Measurements from ENCODE around the gene DLGAP1. TPM values are rescaled to one million over a fixed set of nuclear protein-coding genes. Genes with fewer than 3 reads are reported as not detected.

DLGAP1 gene
- total RNA-seq, 1 experiment from 2014 or later = 0.39 TPM

DNA sequence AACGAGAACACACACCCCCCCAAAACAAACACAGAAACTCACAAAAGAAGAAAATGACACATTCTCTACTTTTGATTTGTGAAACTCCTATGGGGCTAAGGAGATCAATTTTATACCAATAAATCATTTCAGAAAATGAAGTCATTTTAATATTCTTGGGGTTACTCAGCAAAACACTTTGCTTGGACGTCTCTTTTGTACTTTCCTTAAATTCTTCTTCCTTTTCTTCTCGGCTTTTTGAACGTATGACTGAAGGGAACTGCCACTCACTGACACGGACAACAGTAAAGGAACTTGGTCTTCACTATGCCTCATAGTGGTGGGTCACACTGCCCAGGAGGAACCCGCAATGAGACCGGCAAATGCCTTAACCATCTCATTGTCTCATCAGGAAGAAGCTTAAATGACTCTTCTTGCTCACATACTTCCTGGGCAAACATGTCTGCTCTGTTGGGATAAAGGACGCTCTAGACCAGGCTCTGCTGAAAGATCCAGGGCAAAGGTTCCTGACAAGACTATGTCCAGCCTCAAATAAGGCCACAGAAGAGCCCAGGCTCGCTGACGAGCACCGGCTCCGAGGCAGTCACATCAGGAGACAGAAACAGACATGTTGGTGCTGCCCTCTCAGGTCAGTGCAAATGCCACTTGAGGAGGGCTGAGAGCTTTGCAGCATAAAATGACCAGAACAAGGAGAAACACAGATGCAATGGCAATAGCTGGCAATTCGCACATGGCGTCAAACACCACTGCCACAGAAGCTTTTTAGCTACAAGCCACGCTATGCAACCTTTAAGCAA, 799.7 kb downstream of the DLGAP1 start:
- CTCF ChIA-PET = interaction anchor here (1.3 to 1.5 kb wide), 2 partner anchors 10 to 12 kb away, joined by 3 to 5 read pairs; no protein-coding TSS in a partner anchor
- peak overlapping the region; percentile 96 for H3K27ac ChIP-seq (ENCODE audit: low read depth, low read length)

More for the DNA sequence above, 799.7 kb downstream of the DLGAP1 start:
- POLR2A ChIA-PET = interaction anchor here (0.6 to 1.9 kb wide), 7 partner anchors 10 to 53 kb away, joined by 3 to 22 read pairs (median 5); no protein-coding TSS in a partner anchor
- intact Hi-C loops (cut with micrococcal nuclease) = no loop called here
- Histone ChIP-seq H3K4me1 (ENCODE audit: control insufficient read depth in 1 of 2, insufficient read depth in 2 of 2, low read length in 2 of 2) (peaks cover 72 to 87% of the 10 kb centered on the region in 2 experiments), H3K79me2 (ENCODE audit: insufficient read depth, low read length) (peaks cover 9% of the 10 kb centered on the region), H3K27me3 (ENCODE audit: insufficient read depth, low read length) (no peaks in the 10 kb centered on the region), H3K9ac (ENCODE audit: low read length) (peak overlapping the region; percentile 88), H3K4me2 (ENCODE audit: low read length) (peak overlapping the region; percentile 87), H3K36me3 (ENCODE audit: control insufficient read depth in 1 of 2, insufficient read depth in 2 of 2, low read length in 2 of 2) (no peaks in the 10 kb centered on the region), H3K9me3 (ENCODE audit: control insufficient read depth in 1 of 2, insufficient read depth in 1 of 2, low read depth in 1 of 2, low read length in 2 of 2) (no peaks in the 10 kb centered on the region), H4K20me1 (ENCODE audit: insufficient read depth) (no peaks in the 10 kb centered on the region), H3K9me2 (ENCODE audit: insufficient read depth) (no peaks in the 10 kb centered on the region), H3K4me3 (replicated peaks in 1 of 2; ENCODE audit: low read depth in 1 of 2, low read length in 2 of 2) (no peak overlapping the region), H2AFZ (ENCODE audit: low read depth, low read length, poor library complexity, severe bottlenecking) (no peak overlapping the region)
- DNase-seq (ENCODE audit: low read depth, low spot score) = no peak
- RAD21 ChIA-PET (ENCODE audit: low non-redundant PET in 1 of 2, low total read pairs in 2 of 2, uncharacterized antibody in 2 of 2, unreplicated experiment in 2 of 2) = no interaction called here
- no peak for TF ChIP-seq ZNF274 (IDR thresholded peaks at IDR 0.05; ENCODE audit: low read depth, low read length)
- TF ChIP-seq SIN3A (IDR thresholded peaks at IDR 0.05; ENCODE audit: low read depth) = no peak
- TF ChIP-seq, protein P1, sequence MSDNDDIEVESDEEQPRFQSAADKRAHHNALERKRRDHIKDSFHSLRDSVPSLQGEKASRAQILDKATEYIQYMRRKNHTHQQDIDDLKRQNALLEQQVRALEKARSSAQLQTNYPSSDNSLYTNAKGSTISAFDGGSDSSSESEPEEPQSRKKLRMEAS (IDR thresholded peaks at IDR 0.05) = no peak
- no peak for TF ChIP-seq SRF (IDR thresholded peaks at IDR 0.05; ENCODE audit: low read depth)
- TF ChIP-seq, protein P2, sequence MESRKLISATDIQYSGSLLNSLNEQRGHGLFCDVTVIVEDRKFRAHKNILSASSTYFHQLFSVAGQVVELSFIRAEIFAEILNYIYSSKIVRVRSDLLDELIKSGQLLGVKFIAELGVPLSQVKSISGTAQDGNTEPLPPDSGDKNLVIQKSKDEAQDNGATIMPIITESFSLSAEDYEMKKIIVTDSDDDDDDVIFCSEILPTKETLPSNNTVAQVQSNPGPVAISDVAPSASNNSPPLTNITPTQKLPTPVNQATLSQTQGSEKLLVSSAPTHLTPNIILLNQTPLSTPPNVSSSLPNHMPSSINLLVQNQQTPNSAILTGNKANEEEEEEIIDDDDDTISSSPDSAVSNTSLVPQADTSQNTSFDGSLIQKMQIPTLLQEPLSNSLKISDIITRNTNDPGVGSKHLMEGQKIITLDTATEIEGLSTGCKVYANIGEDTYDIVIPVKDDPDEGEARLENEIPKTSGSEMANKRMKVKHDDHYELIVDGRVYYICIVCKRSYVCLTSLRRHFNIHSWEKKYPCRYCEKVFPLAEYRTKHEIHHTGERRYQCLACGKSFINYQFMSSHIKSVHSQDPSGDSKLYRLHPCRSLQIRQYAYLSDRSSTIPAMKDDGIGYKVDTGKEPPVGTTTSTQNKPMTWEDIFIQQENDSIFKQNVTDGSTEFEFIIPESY (IDR thresholded peaks at IDR 0.05; ENCODE audit: extremely low read depth, insufficient replicate concordance, low read length) = no peak
- no peak for TF ChIP-seq EZH2 (IDR thresholded peaks at IDR 0.05)
- TF ChIP-seq YY1 (IDR thresholded peaks at IDR 0.05; ENCODE audit: extremely low read depth, insufficient replicate concordance, low read depth, low read length) = no peak
- TF ChIP-seq, protein P3, sequence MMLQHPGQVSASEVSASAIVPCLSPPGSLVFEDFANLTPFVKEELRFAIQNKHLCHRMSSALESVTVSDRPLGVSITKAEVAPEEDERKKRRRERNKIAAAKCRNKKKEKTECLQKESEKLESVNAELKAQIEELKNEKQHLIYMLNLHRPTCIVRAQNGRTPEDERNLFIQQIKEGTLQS (IDR thresholded peaks at IDR 0.05) = no peak
- TF ChIP-seq POLR2AphosphoS5 (IDR thresholded peaks at IDR 0.05; ENCODE audit: low read depth, low read length) = peak; percentile 24; the same call in 1 of the 2 replicates
- TF ChIP-seq, protein P4, sequence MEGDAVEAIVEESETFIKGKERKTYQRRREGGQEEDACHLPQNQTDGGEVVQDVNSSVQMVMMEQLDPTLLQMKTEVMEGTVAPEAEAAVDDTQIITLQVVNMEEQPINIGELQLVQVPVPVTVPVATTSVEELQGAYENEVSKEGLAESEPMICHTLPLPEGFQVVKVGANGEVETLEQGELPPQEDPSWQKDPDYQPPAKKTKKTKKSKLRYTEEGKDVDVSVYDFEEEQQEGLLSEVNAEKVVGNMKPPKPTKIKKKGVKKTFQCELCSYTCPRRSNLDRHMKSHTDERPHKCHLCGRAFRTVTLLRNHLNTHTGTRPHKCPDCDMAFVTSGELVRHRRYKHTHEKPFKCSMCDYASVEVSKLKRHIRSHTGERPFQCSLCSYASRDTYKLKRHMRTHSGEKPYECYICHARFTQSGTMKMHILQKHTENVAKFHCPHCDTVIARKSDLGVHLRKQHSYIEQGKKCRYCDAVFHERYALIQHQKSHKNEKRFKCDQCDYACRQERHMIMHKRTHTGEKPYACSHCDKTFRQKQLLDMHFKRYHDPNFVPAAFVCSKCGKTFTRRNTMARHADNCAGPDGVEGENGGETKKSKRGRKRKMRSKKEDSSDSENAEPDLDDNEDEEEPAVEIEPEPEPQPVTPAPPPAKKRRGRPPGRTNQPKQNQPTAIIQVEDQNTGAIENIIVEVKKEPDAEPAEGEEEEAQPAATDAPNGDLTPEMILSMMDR (IDR thresholded peaks at IDR 0.05 in 2 of 3, conservative IDR thresholded peaks at IDR 0.05 in 1 of 3; ENCODE audit: borderline replicate concordance in 1 of 3, insufficient read depth in 1 of 3, low read depth in 2 of 3, low read length in 2 of 3) = peak in 1 of 3 experiments; percentile 8; a peak in 1 of 6 replicates
- no peak for TF ChIP-seq EGR1 (IDR thresholded peaks at IDR 0.05; ENCODE audit: low read depth)
- TF ChIP-seq RAD21 (IDR thresholded peaks at IDR 0.05; ENCODE audit: low read depth) = no peak
- no peak for TF ChIP-seq CEBPB (IDR thresholded peaks at IDR 0.05; ENCODE audit: low read depth)
- no peak for TF ChIP-seq TCF7L2 (IDR thresholded peaks at IDR 0.05; ENCODE audit: borderline replicate concordance, extremely low read depth, insufficient read depth, insufficient read length)
- no peak for TF ChIP-seq EZH2phosphoT487 (IDR thresholded peaks at IDR 0.05; ENCODE audit: borderline replicate concordance)
- no peak for TF ChIP-seq CBX3 (IDR thresholded peaks at IDR 0.05; ENCODE audit: low read depth)
- TF ChIP-seq, protein P5, sequence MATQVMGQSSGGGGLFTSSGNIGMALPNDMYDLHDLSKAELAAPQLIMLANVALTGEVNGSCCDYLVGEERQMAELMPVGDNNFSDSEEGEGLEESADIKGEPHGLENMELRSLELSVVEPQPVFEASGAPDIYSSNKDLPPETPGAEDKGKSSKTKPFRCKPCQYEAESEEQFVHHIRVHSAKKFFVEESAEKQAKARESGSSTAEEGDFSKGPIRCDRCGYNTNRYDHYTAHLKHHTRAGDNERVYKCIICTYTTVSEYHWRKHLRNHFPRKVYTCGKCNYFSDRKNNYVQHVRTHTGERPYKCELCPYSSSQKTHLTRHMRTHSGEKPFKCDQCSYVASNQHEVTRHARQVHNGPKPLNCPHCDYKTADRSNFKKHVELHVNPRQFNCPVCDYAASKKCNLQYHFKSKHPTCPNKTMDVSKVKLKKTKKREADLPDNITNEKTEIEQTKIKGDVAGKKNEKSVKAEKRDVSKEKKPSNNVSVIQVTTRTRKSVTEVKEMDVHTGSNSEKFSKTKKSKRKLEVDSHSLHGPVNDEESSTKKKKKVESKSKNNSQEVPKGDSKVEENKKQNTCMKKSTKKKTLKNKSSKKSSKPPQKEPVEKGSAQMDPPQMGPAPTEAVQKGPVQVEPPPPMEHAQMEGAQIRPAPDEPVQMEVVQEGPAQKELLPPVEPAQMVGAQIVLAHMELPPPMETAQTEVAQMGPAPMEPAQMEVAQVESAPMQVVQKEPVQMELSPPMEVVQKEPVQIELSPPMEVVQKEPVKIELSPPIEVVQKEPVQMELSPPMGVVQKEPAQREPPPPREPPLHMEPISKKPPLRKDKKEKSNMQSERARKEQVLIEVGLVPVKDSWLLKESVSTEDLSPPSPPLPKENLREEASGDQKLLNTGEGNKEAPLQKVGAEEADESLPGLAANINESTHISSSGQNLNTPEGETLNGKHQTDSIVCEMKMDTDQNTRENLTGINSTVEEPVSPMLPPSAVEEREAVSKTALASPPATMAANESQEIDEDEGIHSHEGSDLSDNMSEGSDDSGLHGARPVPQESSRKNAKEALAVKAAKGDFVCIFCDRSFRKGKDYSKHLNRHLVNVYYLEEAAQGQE (IDR thresholded peaks at IDR 0.05; ENCODE audit: low read depth) = no peak
- no peak for TF ChIP-seq SP1 (IDR thresholded peaks at IDR 0.05; ENCODE audit: low read depth)
- ATAC-seq = peak; percentile 4; the same call in 1 of the 2 replicates
- BruUV-seq (replicated peaks) = no TSS peak

Measured in HCT116 (cell line).